ENCODE results near the gene FADS2. TPM values are rescaled to one million over a fixed set of nuclear protein-coding genes. Genes with fewer than 3 reads are reported as not detected.

Gene FADS2
- total RNA-seq, 1 donor from 2014 or later = 25.7 TPM

- Histone ChIP-seq H3K4me3 (no peak overlapping the region), H3K9me3 (replicated peaks) (no peaks in the 10 kb centered on the region), H3K36me3 (peaks cover 71% of the 10 kb centered on the region), H3K4me1 (peaks cover 6% of the 10 kb centered on the region), H3K27me3 (ENCODE audit: low read depth) (no peaks in the 10 kb centered on the region), H3K27ac (replicated peaks) (no peak overlapping the region)
- DNase-seq = no peak
- intact Hi-C loops (cut with micrococcal nuclease) = no loop called here
- no peak for TF ChIP-seq CTCF (IDR thresholded peaks at IDR 0.05; ENCODE audit: borderline replicate concordance)
Measured at GRCh38 chr11:61805146-61805545, 23.0 kb upstream of the FADS2 start.

- TF ChIP-seq CTCF (IDR thresholded peaks at IDR 0.05; ENCODE audit: borderline replicate concordance) = no peak
- no peak overlapping the region for H3K27ac ChIP-seq (replicated peaks)
- no peak for DNase-seq
- no peaks in the 10 kb centered on the region for H3K9me3 ChIP-seq (replicated peaks)
- intact Hi-C loops (cut with micrococcal nuclease) = no loop called here
- H3K36me3 ChIP-seq = peaks cover 79% of the 10 kb centered on the region
- no peaks in the 10 kb centered on the region for H3K27me3 ChIP-seq (ENCODE audit: low read depth)
- no peak overlapping the region for H3K4me3 ChIP-seq
- H3K4me1 ChIP-seq = peaks cover 6% of the 10 kb centered on the region
Measured at GRCh38 chr11:61806785-61807184, 21.3 kb upstream of the FADS2 start.

- Histone ChIP-seq H3K27ac (replicated peaks) (no peak overlapping the region), H3K27me3 (ENCODE audit: low read depth) (no peaks in the 10 kb centered on the region), H3K36me3 (peaks cover 51% of the 10 kb centered on the region), H3K4me1 (peaks cover 12% of the 10 kb centered on the region), H3K9me3 (replicated peaks) (no peaks in the 10 kb centered on the region), H3K4me3 (no peak overlapping the region)
- TF ChIP-seq CTCF (IDR thresholded peaks at IDR 0.05; ENCODE audit: borderline replicate concordance) = no peak
- intact Hi-C loops (cut with micrococcal nuclease) = no loop called here
- DNase-seq = no peak
Measured at GRCh38 chr11:61810671-61811175, 17.4 kb upstream of the FADS2 start.

- no peaks in the 10 kb centered on the region for H3K9me3 ChIP-seq (replicated peaks)
- H3K27me3 ChIP-seq (ENCODE audit: low read depth) = no peaks in the 10 kb centered on the region
- no peak for TF ChIP-seq CTCF (IDR thresholded peaks at IDR 0.05; ENCODE audit: borderline replicate concordance)
- no peak for DNase-seq
- H3K36me3 ChIP-seq = peaks cover 46% of the 10 kb centered on the region
- intact Hi-C loops (cut with micrococcal nuclease) = no loop called here
- peaks cover 23% of the 10 kb centered on the region for H3K4me1 ChIP-seq
- H3K27ac ChIP-seq (replicated peaks) = no peak overlapping the region
- no peak overlapping the region for H3K4me3 ChIP-seq
Measured at GRCh38 chr11:61811831-61812230, 16.3 kb upstream of the FADS2 start.

- DNase-seq = no peak
- no peaks in the 10 kb centered on the region for H3K27me3 ChIP-seq (ENCODE audit: low read depth)
- intact Hi-C loops (cut with micrococcal nuclease) = no loop called here
- H3K4me3 ChIP-seq = no peak overlapping the region
- no peaks in the 10 kb centered on the region for H3K9me3 ChIP-seq (replicated peaks)
- no peak for TF ChIP-seq CTCF (IDR thresholded peaks at IDR 0.05; ENCODE audit: borderline replicate concordance)
- H3K4me1 ChIP-seq = peaks cover 31% of the 10 kb centered on the region
- no peak overlapping the region for H3K27ac ChIP-seq (replicated peaks)
- peaks cover 46% of the 10 kb centered on the region for H3K36me3 ChIP-seq
Measured at GRCh38 chr11:61812736-61813411, 15.2 kb upstream of the FADS2 start.

All from left ventricle myocardium inferior (tissue), 1 donor.